ENCODE data around the gene MYOF.

DNA sequence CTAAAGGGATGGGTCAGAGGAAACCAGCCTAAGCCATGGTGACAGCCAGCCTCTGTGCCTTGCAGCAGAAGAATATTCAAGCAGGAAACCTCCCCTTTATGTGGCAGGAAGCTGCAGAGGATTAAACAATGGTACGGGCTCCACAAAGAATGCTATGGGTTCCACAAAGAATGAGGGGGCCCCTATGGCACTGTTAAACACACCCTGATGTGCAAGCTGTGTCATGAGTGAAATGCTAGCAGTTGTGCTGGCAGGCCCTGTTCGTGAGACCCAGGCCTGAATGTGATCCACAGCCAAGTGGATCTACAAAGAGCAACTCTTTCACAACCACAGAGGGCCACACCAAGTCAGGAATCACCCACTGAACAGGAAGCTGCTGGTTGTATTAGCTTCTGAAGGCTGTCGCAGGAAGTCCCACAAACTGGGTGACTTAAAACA, 68.9 kb downstream of the MYOF start:
- TF ChIP-seq GATA2 (IDR thresholded peaks at IDR 0.05; ENCODE audit: low read depth, low read length) (no peak), GATA3 (IDR thresholded peaks at IDR 0.05; ENCODE audit: low read depth, low read length) (no peak)
